CD4-positive, alpha-beta T cell treated with Interleukin-15 for 1 hour (primary cell): Measurements from ENCODE around the gene MORC4.

Experiments used
- DNase-seq: peaks from one replicate; pipeline ENCODE4 v3.0.0-alpha.2; 2020

Gene MORC4

DNA sequence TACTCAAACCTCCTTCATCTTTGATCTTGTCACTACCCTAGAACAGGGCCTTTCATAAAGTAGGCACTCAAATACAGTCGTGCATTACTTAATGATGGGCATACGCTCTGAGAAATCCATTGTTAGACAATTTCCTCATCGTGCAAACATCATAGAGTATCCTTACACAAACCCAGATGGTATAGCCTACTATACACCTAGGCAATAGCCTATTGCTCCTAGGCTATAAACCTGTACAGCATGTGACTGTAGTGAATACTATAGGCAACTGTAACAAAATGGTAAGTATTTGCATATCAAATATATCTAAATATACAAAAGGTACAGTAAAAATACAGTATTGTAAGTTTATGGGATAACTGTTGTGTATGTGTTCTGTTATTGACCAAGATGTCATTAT lies 47.9 kb downstream of the MORC4 start:
- DNase-seq: no peak

DNA sequence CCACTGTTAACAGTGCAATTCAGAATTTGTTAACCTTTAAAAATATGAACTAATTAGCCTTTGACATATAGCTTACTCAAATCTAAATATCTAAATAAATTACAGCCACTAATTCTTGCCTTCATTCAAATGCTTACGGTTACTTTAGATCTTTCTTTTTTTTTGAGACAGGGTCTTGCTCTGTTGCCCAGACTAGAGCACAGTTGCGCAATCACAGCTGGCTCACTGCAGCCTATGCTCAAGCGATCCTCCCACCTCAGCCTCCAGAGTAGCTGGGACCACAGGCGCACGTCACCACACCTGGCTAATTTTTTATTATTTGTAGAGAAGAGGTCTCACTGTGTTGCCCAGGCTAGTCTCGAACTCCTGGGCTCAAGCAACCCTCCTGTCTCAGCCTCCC lies 48.8 kb downstream of the MORC4 start:
- DNase-seq: no peak

DNA sequence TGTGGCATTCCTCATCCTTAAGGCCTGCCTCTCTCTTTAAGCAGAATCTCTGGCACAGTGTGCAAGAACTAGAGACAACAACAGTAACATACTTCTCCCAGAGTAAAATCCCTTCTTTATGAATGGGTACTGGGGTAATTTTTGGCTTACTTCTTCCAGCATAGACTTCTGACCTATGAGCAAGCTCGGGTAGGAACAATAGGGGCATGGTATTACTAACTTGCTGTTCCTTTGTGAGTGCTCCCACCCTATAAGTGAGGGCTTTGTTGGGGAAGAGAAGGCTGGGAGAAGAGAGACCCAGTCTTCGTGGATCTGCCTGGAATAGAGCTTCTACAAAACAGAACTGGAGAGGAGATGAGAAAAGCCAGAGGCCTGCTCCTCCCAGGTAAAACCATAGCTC lies 49.6 kb downstream of the MORC4 start:
- no peak for DNase-seq

DNA sequence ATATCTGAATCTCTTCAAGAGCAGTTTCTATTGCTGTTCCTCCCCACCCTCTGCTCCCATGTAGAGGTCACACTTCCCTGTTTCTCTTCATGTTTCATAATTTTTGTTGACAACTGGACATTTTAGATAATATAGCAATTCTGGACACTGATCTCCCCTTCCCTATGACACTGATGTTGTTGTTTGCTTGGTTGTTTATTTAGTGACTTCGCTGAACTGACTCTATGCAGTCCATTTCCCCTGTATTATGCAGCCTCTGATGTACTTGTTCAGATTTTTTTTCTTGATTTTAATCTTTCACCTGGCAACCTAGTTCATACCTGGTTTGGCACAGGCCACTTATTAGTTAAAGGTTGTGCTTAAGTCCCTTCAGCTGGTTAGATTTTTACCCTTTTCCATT lies 50.6 kb downstream of the MORC4 start:
- DNase-seq: no peak

DNA sequence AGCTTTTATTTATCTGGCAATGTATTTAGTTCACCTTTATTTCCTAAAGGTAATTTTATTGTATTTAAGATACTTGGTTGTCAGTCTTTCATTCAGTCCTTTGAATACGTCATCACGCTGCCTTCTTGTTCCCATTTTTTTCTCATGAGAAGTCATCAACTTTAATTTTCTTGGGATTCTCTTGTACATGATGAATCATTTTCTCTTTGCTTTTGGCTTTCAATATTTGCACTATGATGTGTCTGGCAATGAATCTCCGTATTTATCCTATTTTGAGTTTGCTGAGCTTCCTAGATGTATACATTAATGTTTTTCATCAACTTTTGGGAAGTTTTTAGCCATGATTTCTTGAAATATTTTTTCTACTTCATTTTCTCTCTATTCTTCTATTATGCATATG lies 51.4 kb downstream of the MORC4 start:
- DNase-seq: no peak

DNA sequence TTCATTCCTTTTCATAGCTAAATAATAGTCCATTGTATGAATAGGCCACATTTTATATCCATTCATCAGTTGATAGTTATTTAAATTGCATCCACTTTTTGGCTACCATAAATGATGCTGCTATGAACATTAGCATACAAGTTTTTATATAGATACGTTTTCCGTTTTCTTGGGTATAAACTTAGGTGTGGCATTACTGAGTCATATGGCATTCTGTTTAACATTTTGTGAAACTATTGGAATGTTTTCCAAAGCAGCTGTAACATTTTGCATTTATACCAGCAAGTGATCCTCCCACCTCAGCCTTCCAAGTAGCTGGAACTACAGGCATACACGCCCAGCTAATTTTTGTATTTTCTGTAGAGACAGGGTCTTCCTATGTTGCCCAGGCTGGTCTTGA lies 53.5 kb downstream of the MORC4 start:
- DNase-seq: no peak

DNA sequence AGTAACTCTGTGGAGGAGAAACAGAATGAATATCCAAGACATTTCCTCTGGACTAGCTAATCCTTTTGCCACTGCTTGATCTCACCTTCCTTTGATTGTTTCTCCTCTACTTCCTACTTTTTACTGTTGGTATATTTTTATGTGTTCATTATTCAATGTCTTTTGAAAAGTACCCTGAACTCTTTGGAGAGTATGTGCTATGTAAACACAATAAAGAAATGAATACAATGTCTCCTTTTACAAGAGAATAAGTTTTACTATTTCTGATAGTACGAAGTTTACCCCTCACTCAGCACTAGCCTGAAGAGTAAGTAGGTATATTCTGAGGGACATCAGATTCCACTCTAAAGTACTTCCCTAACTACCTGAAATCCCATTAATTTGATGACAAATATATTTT lies 59.9 kb downstream of the MORC4 start:
- DNase-seq: no peak

DNA sequence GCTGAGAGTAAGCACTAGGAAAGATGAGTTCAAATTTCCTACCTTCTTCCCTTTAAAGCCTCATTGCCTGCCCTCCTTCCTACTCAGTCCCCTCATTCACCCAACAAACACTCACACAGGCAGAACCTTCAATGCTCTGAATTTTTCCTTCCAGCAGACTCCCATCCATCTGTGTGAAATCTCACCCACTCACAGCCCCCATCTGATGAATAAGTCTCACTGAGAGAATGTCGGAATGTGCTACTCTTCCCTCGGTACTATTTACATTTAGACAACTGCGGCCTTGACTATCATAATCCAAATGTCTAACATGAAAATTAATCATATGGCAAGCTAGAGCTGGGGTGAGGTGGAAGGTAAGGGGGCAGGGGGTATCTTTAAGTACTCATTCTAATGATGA lies 60.4 kb downstream of the MORC4 start:
- no peak for DNase-seq

DNA sequence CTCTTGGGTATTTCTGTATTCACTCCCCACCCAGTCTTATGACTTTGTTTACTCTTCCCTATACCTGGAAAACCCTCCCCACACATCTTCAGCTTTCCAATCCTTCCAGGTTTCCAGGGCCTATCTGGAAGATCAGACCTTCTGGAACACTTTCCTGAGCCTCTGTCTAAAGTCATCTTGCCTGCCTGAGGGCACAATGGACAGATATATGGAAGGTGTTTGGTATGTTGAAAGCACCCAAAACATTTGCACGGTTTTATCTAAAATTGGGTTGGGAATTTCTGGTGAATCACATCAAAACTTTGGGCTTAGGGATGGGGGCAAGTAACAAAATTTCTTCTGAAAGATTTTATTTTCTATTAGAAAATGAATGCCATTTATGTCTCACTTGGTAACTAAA lies 63.8 kb downstream of the MORC4 start:
- no peak for DNase-seq

DNA sequence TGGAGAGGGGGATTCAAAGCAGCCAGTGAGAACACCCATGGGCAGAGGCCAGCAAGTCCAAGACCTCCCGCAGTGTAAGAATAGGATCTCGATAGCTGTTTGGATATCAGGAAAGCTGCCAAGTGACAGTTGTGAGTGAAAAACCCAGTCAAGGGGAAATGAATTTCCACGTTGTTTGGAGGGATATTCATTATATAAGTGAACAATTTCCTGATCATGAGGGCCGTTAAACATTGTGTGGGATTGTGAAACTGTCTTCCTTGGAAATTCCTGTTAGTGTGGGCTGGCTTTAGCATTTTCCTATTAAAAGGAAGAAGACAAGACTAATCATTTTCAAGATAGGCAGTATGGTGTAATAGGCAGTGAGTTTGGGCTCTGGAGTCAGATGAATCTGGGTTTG lies 64.8 kb downstream of the MORC4 start:
- DNase-seq: no peak

DNA sequence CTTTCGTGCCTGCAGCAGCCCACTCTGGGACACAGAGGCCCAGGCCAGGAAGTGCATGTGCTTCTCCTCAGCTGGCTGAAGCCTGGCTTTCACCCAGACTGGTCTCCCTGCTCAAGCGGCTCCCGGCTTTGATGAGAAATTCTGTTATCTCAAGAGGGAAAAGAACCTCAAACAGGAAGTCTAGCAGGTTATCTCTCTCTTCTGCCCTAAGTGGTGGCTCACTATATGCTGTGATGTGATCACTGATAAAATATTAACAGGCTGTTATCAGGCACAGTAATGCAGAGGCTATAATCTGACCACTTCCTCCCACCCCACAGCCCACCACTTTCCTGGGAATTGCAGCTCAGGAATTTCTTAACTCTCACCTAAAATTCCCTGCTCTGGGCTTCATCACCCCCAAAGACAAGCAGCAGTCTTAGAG lies 66.5 kb downstream of the MORC4 start:
- no peak for DNase-seq

DNA sequence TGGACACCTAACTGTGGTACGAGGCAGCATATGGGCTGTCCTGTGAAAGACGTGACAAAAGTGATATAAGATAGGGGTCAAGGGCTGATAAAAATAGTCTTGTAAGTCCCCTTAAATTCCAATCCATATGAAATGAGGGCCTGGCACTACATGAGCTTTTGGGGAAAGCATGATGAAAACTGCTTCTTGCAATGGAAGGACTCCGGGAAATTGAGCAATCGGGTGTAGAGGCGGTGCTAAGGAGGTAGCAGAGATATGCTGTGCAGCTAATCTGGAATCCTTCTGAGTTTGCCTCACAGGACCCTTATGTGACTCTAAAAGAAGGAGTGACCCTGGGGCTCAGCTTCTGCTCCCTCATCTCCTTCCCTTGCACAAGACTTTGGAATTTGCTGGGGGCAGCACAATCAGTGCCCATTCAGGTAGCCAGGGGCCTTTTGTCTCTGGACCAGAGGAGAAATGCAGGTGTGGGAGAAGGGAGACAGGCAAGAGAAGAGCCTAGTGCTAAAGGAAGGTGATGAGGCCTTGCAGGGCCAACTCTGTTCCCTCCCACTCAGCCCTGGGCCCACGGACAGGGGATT lies 67.0 kb downstream of the MORC4 start:
- no peak for DNase-seq

DNA sequence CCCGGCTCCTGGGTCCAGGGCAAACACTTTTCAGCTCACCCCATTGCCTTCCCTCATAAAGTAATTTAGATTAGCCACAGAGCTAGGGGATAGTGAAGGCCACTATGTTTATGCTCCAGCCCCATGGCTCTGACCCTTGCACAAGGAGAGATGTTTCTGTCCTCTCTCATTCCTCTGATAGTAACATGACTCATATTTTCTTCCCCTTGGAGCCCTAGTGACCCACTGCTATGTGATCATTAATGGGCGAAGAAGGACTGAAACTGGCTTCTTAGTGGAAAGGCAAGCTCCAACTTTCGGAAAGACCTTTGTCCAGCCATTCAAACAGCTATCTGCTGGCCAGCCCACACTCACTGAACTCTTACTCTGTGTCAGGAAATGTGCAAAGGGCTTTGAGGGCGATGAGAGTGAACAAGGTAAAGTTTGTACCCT lies 67.5 kb downstream of the MORC4 start:
- no peak for DNase-seq

DNA sequence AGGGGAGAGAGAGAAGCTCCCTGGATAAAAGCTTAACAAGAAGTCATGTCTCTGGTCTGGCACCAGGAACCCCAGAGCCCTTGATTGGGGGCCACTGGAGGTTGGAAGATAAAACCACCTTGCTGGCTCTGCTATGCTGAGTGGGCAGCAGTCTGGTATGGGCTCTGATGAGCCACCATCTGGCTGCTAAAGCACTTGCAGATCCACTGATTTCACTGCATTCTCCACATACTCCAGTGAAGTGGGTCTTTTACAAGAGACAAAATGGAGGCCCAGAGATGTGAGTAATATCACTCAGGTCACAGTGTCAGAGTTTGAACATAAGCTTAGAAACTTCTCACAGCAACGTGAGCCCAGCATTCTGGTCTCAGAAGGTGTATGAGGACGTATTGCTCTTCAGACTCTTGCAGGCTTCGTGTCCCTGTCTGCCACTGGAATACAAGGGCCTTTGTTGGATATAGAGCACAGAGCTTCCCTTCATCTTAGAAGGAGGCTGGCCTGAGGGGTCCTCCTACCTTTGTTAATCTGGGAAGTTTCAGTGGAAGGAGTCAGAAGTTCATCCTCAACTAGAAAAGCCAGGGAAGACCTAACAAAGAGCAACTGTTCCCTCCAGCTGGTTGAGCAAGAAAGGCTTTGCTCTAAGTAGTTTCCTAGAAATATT lies 68.1 kb downstream of the MORC4 start:
- no peak for DNase-seq

DNA sequence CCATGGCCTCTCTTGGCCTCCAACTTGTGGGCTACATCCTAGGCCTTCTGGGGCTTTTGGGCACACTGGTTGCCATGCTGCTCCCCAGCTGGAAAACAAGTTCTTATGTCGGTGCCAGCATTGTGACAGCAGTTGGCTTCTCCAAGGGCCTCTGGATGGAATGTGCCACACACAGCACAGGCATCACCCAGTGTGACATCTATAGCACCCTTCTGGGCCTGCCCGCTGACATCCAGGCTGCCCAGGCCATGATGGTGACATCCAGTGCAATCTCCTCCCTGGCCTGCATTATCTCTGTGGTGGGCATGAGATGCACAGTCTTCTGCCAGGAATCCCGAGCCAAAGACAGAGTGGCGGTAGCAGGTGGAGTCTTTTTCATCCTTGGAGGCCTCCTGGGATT lies 71.8 kb downstream of the MORC4 start:
- no peak for DNase-seq

DNA sequence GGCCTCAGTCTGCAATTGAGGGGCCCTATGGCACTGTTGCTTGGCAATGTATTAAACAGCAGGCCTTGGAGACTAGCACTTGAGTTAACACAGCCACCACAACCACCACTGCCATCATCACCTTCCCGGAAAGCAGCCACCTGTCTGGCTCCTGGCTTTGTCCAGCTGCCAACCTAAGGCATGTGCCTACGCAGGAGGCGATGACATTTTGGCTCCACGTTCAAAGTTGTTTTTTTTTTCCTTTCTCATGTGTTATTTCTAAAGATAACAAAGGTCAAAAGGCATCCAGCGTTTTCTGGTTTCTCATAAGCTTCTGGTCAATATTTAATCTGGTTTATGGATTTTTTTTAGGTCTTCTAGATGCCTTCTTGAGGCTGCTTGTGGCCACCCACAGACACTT lies 72.3 kb downstream of the MORC4 start:
- DNase-seq: no peak

DNA sequence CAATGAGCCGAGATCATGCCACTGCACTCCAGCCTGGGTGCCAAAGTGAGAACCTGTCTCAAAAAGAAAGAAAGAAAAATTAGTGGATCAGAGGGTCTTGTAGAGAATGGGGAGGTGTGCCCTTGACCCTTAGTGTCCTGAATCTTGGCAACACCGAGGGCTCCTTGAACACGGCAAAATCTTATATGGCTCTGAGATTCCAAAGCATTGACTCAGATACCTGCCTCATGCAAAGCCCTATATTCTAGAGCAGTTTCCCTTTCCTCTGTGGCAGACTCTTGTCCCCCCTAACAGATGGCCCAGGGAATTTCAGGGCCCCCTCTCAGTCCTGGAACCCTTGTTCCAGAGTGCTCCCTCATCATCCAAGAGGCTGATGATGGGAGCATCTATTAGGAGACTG lies 73.0 kb downstream of the MORC4 start:
- no peak for DNase-seq

DNA sequence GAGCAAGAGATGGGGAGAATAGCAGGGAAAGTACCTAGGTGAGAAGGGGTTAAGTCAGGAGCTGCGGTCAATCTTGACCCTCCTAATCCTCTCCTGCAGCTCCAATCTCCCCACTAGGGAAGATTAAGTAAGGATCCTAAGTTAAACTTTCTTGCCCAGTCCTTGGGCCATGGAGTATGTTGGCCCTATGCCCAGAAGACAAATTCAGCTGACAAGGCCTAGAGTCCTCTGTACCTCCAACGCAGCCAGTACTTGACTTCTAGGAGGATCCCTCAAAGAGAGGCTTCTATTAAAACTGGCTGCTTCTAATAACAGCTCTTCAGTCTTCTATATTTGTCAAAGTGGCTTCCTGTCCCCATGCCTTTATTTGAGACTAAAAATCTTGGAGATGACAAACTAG lies 78.4 kb downstream of the MORC4 start:
- DNase-seq: no peak

DNA sequence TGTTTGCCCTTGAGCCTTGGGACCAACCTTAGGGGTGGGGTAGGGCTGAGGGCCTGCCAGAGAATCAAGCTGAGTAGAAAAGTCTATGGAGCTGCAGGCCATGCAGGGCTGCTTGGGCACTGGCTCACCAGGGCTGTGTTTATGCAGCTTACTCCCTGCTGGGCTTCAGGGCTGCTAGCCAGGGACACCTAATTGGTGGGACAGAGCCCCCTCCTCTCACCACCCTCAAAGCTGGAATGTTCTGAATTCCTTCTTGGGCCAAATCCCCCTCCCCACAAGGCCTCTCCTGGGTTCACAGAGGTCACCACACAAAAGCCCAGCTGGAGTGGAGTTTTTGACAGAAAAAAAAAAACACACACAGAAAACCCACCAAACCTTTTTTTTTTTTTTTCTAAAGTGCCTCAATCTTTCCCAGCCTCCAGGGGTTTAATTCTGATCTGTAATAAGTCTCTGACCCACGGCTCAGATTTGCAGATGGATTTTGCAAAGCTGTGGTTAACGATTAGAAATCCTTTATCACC lies 80.0 kb downstream of the MORC4 start, which contains the start of gene CLDN2:
CLDN2 (plus strand) TSS at position 471 of the 521 bp plus-strand sequence. CDS start 7,827 bp downstream, outside the sequence.
- no peak for DNase-seq

DNA sequence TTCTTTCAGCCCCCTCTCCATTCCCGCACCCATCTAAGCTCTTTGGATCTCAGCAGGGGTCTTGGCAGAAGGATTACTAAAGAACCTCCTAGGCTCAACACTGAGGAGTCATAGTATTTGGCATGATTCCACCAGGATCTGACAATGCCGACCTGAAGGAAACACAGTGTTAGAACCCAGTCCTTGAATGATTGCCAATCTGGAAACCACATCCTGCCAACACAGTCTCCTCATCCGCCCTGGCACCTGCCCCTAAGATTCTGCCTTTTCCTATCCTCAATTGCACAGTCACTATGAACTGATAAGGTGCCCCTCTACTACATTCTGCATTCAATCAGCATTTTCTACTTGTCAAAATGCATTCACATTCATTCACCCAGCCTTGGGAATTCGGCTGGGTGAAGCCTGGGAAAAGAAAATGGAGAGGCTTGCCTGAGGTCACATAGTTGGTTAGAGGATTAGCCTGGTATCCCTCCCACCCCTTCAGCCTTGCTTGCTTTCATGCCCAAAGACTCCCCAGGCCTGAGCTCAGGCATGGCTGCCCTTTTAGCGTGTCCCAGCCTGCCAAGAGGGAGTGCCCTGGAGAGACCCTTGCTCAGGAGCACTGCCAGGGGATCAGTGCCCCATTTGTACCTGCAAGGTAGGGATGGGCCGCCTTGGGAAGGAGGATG lies 82.0 kb downstream of the MORC4 start:
- no peak for DNase-seq

DNA sequence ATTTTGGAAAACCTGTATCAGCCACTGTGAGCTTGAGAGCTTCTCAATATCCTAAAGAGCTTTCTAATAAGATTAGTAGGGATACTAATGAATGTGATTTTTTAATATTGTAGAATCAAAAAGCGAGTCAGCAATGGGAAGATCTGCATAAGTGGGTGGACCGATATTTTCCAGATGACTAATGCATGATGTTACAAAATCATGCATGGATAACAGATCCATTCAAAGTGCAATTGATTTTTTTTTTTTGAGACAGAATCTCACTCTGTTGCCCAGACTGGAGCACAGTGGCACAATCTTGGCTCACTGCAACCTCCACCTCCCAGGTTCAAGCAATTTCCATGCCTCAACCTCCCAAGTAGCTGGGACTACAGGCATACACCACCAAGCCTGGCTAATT lies 87.1 kb downstream of the MORC4 start:
- DNase-seq: no peak

DNA sequence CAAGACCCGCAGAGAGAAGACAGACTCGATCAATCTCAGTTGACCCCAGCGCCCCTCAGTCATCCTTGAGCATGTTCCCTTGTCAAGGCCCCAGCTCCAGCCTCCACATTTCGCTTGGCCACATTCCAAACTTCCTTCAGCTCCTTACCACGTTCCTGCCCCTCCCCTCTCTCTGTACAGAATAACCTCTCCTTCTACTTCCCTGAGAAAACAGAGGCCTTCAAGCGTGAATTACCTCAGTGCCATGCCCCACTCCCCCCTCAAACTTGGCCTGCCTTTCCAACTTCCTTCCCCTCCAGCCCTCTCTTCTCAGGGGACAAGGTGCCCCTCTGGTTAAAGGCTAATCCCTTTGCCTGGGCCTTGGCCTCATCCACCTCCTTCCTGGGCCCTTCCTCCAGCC lies 93.7 kb downstream of the MORC4 start:
- no peak for DNase-seq

DNA sequence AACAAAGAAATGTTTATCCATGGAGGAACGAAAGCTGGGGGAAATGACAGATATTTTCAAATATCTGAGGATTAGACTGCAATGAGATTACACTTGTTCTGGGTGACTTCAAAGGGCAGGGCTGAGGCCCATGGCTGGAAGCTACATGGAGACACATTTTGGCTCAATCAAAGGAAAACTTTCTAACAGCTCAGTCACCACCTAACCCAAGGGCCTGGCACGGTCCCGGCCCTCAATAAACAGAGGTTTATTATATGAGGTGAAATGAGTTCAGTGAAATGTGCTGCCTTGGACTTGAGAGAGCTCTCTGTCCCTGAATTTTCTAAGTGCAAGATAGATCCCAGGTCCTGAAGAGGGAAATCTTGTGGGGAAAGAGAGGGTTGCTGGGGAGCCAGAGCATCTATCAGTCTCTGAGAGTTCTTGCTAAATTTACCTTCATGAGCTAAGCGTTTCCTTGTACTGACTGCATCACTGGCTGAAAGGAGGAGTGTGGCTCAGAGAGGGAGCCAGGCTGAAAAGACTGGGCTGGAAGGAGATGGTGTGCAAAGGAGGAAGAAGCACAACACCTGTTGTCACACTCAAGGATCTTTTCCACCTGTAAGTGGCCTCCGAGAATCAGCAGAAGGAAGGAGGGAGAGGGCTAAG lies 94.8 kb downstream of the MORC4 start:
- DNase-seq: no peak
